Uterus (tissue), 2 donors: ENCODE data around the gene AJAP1.

Source experiments
- CTCF ChIP-seq, 4 experiments: fragments of 200-600 bp in 2 of 4; fragments of 450-650 bp in 2 of 4; sonication (generic) in 2 of 4; IDR thresholded peaks; one replicate each; pipeline ENCODE4 v1.5.1; 2016 to 2019; ENCODE audit warnings: antibody characterized with exemption in 4 of 4, mild to moderate bottlenecking in 2 of 4, moderate library complexity in 1 of 4
- POLR2A ChIP-seq, 2 donors: fragments of 450-650 bp; IDR thresholded peaks; one replicate each; pipeline ENCODE4 v1.6.1; 2016; ENCODE audit warnings: antibody characterized with exemption in 2 of 2, mild to moderate bottlenecking in 1 of 2, moderate library complexity in 1 of 2

GRCh38 chr1:4636186-4636585 is 18.2 kb upstream of the AJAP1 start:
- TF ChIP-seq CTCF (IDR thresholded peaks at IDR 0.05): no peak
- TF ChIP-seq POLR2A (IDR thresholded peaks at IDR 0.05): no peak
